ENCODE data around the gene AASDH. TPM values are rescaled to one million over a fixed set of nuclear protein-coding genes. Genes with fewer than 3 reads are reported as not detected.

AASDH gene
- total RNA-seq, 1 experiment from 2014 or later: 8.5 TPM

DNA sequence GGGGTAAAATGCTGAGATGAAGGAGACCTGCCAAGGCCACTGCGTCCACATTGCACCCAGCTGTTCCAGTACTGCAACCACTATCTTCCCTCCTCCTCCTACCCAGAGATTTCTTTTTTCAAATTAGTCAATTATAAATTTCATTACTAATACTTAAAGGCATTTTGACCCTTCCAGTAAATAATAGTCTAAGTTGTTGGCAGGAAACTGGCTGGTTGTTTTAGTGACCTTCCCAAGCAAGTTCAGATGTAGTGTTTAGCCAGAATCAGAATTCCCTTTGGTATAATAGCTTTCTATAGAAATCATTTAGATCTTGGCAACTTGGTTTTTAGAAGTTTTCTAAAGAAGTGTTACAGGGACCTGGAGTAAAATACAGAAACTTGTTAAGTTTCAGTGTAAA is 66.0 kb downstream of the AASDH start:
- no TSS peak for BruUV-seq (replicated peaks)
- no peaks in the 10 kb centered on the region for H3K36me3 Mint-ChIP-seq (ENCODE audit: insufficient read depth, unreplicated experiment)
- no peaks in the 10 kb centered on the region for H3K27me3 Mint-ChIP-seq (ENCODE audit: unreplicated experiment)
- H3K9me3 Mint-ChIP-seq (ENCODE audit: low read depth, unreplicated experiment): no peaks in the 10 kb centered on the region
- no peak for DNase-seq
- intact Hi-C loops (cut with micrococcal nuclease; ENCODE audit: unreplicated experiment): no loop called here
- no peaks in the 10 kb centered on the region for H3K4me1 Mint-ChIP-seq (ENCODE audit: low read depth, unreplicated experiment)
- TF ChIP-seq, protein P1, sequence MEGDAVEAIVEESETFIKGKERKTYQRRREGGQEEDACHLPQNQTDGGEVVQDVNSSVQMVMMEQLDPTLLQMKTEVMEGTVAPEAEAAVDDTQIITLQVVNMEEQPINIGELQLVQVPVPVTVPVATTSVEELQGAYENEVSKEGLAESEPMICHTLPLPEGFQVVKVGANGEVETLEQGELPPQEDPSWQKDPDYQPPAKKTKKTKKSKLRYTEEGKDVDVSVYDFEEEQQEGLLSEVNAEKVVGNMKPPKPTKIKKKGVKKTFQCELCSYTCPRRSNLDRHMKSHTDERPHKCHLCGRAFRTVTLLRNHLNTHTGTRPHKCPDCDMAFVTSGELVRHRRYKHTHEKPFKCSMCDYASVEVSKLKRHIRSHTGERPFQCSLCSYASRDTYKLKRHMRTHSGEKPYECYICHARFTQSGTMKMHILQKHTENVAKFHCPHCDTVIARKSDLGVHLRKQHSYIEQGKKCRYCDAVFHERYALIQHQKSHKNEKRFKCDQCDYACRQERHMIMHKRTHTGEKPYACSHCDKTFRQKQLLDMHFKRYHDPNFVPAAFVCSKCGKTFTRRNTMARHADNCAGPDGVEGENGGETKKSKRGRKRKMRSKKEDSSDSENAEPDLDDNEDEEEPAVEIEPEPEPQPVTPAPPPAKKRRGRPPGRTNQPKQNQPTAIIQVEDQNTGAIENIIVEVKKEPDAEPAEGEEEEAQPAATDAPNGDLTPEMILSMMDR (IDR thresholded peaks at IDR 0.05; ENCODE audit: unreplicated experiment): no peak
- H3K4me3 Mint-ChIP-seq (ENCODE audit: low read depth, unreplicated experiment): no peak overlapping the region
- CTCF ChIA-PET: interaction anchor here (0.6 kb wide), 1 partner anchor 277 kb away, joined by 5 read pairs; no protein-coding TSS in a partner anchor
- no peak overlapping the region for H3K27ac Mint-ChIP-seq (ENCODE audit: unreplicated experiment)

DNA sequence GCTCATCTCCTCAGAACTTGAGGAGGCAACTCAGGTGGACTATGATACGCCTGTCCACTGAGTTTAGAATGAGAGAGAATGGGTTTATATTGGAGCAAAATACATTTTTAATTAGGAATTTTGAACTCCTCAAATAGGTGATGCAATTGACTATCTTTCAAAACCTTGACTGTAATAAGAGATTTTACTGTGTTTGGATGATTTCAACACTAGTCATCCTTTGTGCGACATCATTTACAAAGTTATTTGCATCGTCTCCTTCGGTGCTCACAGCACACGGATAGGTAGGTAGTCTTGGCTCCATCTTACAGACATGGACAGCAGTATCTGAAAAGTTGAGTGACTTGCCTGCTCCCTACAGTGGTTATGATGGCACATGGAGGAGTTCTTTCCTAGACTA is 67.0 kb downstream of the AASDH start:
- no peak for DNase-seq
- H3K4me3 Mint-ChIP-seq (ENCODE audit: low read depth, unreplicated experiment): no peak overlapping the region
- TF ChIP-seq, protein P1 (IDR thresholded peaks at IDR 0.05; ENCODE audit: unreplicated experiment): no peak
- no peaks in the 10 kb centered on the region for H3K36me3 Mint-ChIP-seq (ENCODE audit: insufficient read depth, unreplicated experiment)
- BruUV-seq (replicated peaks): no TSS peak
- H3K4me1 Mint-ChIP-seq (ENCODE audit: low read depth, unreplicated experiment): no peaks in the 10 kb centered on the region
- CTCF ChIA-PET: no interaction called here
- H3K27me3 Mint-ChIP-seq (ENCODE audit: unreplicated experiment): no peaks in the 10 kb centered on the region
- no peaks in the 10 kb centered on the region for H3K9me3 Mint-ChIP-seq (ENCODE audit: low read depth, unreplicated experiment)
- intact Hi-C loops (cut with micrococcal nuclease; ENCODE audit: unreplicated experiment): no loop called here
- H3K27ac Mint-ChIP-seq (ENCODE audit: unreplicated experiment): no peak overlapping the region

DNA sequence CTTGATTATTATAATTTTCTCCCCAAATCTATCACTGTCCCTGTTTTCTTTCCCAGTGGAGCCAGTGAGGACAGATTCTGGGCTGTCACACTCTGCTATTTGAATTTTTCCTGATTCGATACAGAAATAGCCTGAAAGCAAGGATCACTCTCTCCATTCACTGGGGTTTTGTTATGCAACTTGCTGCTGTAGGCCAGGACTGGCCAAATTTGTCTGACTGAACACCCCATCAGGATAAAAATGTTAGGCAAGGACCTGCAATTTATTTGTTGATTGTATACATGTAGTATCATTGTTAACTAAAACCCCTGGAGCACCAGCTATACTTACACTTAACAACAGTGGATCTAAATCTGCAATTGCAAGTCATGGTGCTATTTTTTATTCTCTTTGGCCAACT is 68.7 kb downstream of the AASDH start:
- CTCF ChIA-PET: no interaction called here
- TF ChIP-seq, protein P1 (IDR thresholded peaks at IDR 0.05; ENCODE audit: unreplicated experiment): no peak

DNA sequence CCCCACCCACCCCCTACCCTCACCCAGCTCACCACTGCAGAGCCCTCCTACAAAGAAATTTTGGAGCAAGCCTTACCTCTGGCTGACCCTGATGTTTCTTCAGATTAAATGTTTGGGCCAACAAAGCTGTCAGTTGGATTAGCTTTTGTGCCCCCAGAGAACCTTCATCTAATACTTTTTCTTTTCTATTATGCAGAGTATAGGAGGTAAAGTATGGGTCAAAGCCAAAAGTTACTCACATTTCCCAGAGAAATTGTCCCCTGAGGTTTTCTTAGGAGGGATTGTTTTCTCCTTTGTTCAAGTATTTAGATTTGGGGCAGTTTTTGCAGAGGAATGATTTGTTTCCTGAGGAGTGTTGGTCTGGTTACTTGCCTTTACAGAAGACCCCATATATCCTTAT is 69.5 kb downstream of the AASDH start:
- peaks cover 3% of the 10 kb centered on the region for H3K9me3 Mint-ChIP-seq (ENCODE audit: low read depth, unreplicated experiment)
- no peaks in the 10 kb centered on the region for H3K27me3 Mint-ChIP-seq (ENCODE audit: unreplicated experiment)
- H3K36me3 Mint-ChIP-seq (ENCODE audit: insufficient read depth, unreplicated experiment): peaks cover 3% of the 10 kb centered on the region
- H3K27ac Mint-ChIP-seq (ENCODE audit: unreplicated experiment): no peak overlapping the region
- intact Hi-C loops (cut with micrococcal nuclease; ENCODE audit: unreplicated experiment): no loop called here
- no TSS peak for BruUV-seq (replicated peaks)
- TF ChIP-seq, protein P1 (IDR thresholded peaks at IDR 0.05; ENCODE audit: unreplicated experiment): no peak
- no peak for DNase-seq
- CTCF ChIA-PET: no interaction called here
- H3K4me3 Mint-ChIP-seq (ENCODE audit: low read depth, unreplicated experiment): no peak overlapping the region
- no peaks in the 10 kb centered on the region for H3K4me1 Mint-ChIP-seq (ENCODE audit: low read depth, unreplicated experiment)

More for the DNA sequence above, 68.7 kb downstream of the AASDH start:
- Mint-ChIP-seq H3K4me3 (ENCODE audit: low read depth, unreplicated experiment) (no peak overlapping the region), H3K27ac (ENCODE audit: unreplicated experiment) (no peak overlapping the region), H3K9me3 (ENCODE audit: low read depth, unreplicated experiment) (peaks cover 3% of the 10 kb centered on the region), H3K36me3 (ENCODE audit: insufficient read depth, unreplicated experiment) (peaks cover 3% of the 10 kb centered on the region), H3K4me1 (ENCODE audit: low read depth, unreplicated experiment) (no peaks in the 10 kb centered on the region), H3K27me3 (ENCODE audit: unreplicated experiment) (no peaks in the 10 kb centered on the region)
- intact Hi-C loops (cut with micrococcal nuclease; ENCODE audit: unreplicated experiment): no loop called here
- BruUV-seq (replicated peaks): no TSS peak
- DNase-seq: no peak

Data from Calu3 (cell line).